Gastroesophageal sphincter (tissue), 4 donors: Measurements from ENCODE around the gene IL1B. TPM values are rescaled to one million over a fixed set of nuclear protein-coding genes. Genes with fewer than 3 reads are reported as not detected.

Experiments
- ATAC-seq: fragments of 150-250 bp; one replicate; pipeline ENCODE4 v1.9.1; 2016; ENCODE audit warnings: mild to moderate bottlenecking, moderate library complexity
- H3K27ac ChIP-seq, 4 donors: fragments of 200-600 bp; sonication (generic) in 3 of 4; 1 replicate in 3 of 4; 2 replicates in 1 of 4; pipeline ENCODE4 v1.5.1; 2016 to 2019
- H3K27me3 ChIP-seq: fragments of 200-600 bp; sonication (generic); one replicate; pipeline ENCODE4 v1.5.1; 2019
- H3K36me3 ChIP-seq, 2 donors: fragments of 200-600 bp; sonication (generic); one replicate each; pipeline ENCODE4 v1.5.1; 2019; ENCODE audit warnings: control low read depth in 1 of 2
- H3K4me1 ChIP-seq, 3 donors: fragments of 200-600 bp; sonication (generic); 1 replicate in 2 of 3; 2 replicates in 1 of 3; pipeline ENCODE4 v1.5.1; 2016 to 2019; ENCODE audit warnings: control low read depth in 2 of 3
- H3K4me3 ChIP-seq, 2 donors: fragments of 200-600 bp; sonication (generic); one replicate each; pipeline ENCODE4 v1.5.1; 2019; ENCODE audit warnings: mild to moderate bottlenecking in 1 of 2, moderate library complexity in 1 of 2
- H3K9me3 ChIP-seq, 3 donors: fragments of 200-600 bp; sonication (generic); one replicate each; pipeline ENCODE4 v1.5.1; 2017 to 2019; ENCODE audit warnings: control low read depth in 2 of 3
- CTCF ChIP-seq, 4 experiments: fragments of 200-600 bp in 2 of 4; fragments of 450-650 bp in 2 of 4; sonication (generic) in 1 of 4; IDR thresholded peaks; one replicate each; pipeline ENCODE4 v1.5.1; 2017 to 2019; ENCODE audit warnings: antibody characterized with exemption in 4 of 4, mild to moderate bottlenecking in 2 of 4, moderate library complexity in 2 of 4
- EP300 ChIP-seq: sonication (generic); formaldehyde crosslinking; IDR thresholded peaks from one replicate; pipeline ENCODE4 v1.6.1; 2017; ENCODE audit warnings: antibody characterized with exemption, mild to moderate bottlenecking
- POLR2A ChIP-seq, 2 donors: fragments of 450-650 bp; IDR thresholded peaks; one replicate each; pipeline ENCODE4 v1.6.1; 2017; ENCODE audit warnings: antibody characterized with exemption in 2 of 2, mild to moderate bottlenecking in 2 of 2, moderate library complexity in 1 of 2
- POLR2AphosphoS5 ChIP-seq: sonication (generic); formaldehyde crosslinking; IDR thresholded peaks from one replicate; pipeline ENCODE4 v1.6.1; 2017; ENCODE audit warnings: antibody characterized with exemption
- WGBS, 2 donors: methylation state at CpG; one replicate each; pipeline ENCODE4 v1.1.5; 2018; ENCODE audit warnings: low coverage in 1 of 2; 5-methylcytosine and 5-hydroxymethylcytosine counted together
- total RNA-seq, 4 donors: library from RNA; depleted of rRNA; stranded (reverse); fragments of >200 nt; gene quantifications; one replicate each; pipeline ENCODE4 v1.1.0, GENCODE V29; 2016

Gene IL1B
- total RNA-seq, 4 donors from 2014 or later = 2.7 to 3.2 TPM; not detected in 2

GRCh38 chr2:112828251-112828691 lies 8.3 kb downstream of the IL1B start:
- H3K4me1 ChIP-seq = peaks cover 0 to 15% (median 0%) of the 10 kb centered on the region in 3 donors
- ATAC-seq = no peak
- TF ChIP-seq POLR2A (IDR thresholded peaks at IDR 0.05) (no peak), CTCF (IDR thresholded peaks at IDR 0.05) (no peak)
- WGBS, 2 donors = 92% methylated on average over 3 of the region's 3 CpGs; no CpG with 5 or more reads in 1 of the 2 donors
- H3K36me3 ChIP-seq = no peaks in the 10 kb centered on the region
- no peak overlapping the region for H3K27ac ChIP-seq
- no peaks in the 10 kb centered on the region for H3K27me3 ChIP-seq
- H3K4me3 ChIP-seq = no peak overlapping the region
- no peaks in the 10 kb centered on the region for H3K9me3 ChIP-seq

- H3K4me1 ChIP-seq = peaks cover 0 to 15% (median 0%) of the 10 kb centered on the region in 3 donors
- no peak for TF ChIP-seq POLR2A (IDR thresholded peaks at IDR 0.05)
- no peak for TF ChIP-seq EP300
- TF ChIP-seq CTCF (IDR thresholded peaks at IDR 0.05) = no peak
- no peak for TF ChIP-seq POLR2AphosphoS5
- ATAC-seq = no peak
- no peaks in the 10 kb centered on the region for H3K9me3 ChIP-seq
- WGBS, 2 donors = 70 to 88% methylated on average over 3 to 6 of the region's 6 CpGs
- H3K4me3 ChIP-seq = no peak overlapping the region
- H3K27ac ChIP-seq = no peak overlapping the region
- no peaks in the 10 kb centered on the region for H3K36me3 ChIP-seq
- H3K27me3 ChIP-seq = no peaks in the 10 kb centered on the region
Observed at GRCh38 chr2:112827604-112828185, 8.9 kb downstream of the IL1B start.

- no peaks in the 10 kb centered on the region for H3K9me3 ChIP-seq
- H3K4me1 ChIP-seq = peaks cover 0 to 15% (median 0%) of the 10 kb centered on the region in 3 donors
- no peak for ATAC-seq
- TF ChIP-seq POLR2AphosphoS5 (no peak), POLR2A (IDR thresholded peaks at IDR 0.05) (no peak), CTCF (IDR thresholded peaks at IDR 0.05) (no peak)
- 60 to 92% methylated on average over 2 to 3 of the region's 3 CpGs for WGBS, 2 donors
- no peak overlapping the region for H3K27ac ChIP-seq
- no peaks in the 10 kb centered on the region for H3K27me3 ChIP-seq
- H3K4me3 ChIP-seq = no peak overlapping the region
- no peaks in the 10 kb centered on the region for H3K36me3 ChIP-seq
Observed at GRCh38 chr2:112827009-112827408, 9.6 kb downstream of the IL1B start.

- WGBS, 2 donors = 84 to 90% methylated on average over 2 of the region's 2 CpGs
Observed at GRCh38 chr2:112825706-112826105, 10.9 kb downstream of the IL1B start.

More at GRCh38 chr2:112825706-112826105, 10.9 kb downstream of the IL1B start:
- peaks cover 0 to 15% (median 0%) of the 10 kb centered on the region in 3 donors for H3K4me1 ChIP-seq
- H3K36me3 ChIP-seq = no peaks in the 10 kb centered on the region
- TF ChIP-seq POLR2AphosphoS5 (no peak), POLR2A (IDR thresholded peaks at IDR 0.05) (no peak), CTCF (IDR thresholded peaks at IDR 0.05) (no peak), EP300 (no peak)
- ATAC-seq = no peak
- no peak overlapping the region for H3K27ac ChIP-seq
- no peaks in the 10 kb centered on the region for H3K27me3 ChIP-seq
- H3K4me3 ChIP-seq = no peak overlapping the region
- H3K9me3 ChIP-seq = no peaks in the 10 kb centered on the region
